CD4-positive, CD25-positive, alpha-beta regulatory T cell (primary cell): ENCODE results near the gene NAV3. TPM values are rescaled to one million over a fixed set of nuclear protein-coding genes. Genes with fewer than 3 reads are reported as not detected.

Experiments
- ATAC-seq, 2 donors: fragments of 150-1000 bp; cut with Tn5 transposase; one replicate each; pipeline ENCODE4 v1.10.0; 2021; ENCODE audit warnings: low read depth in 2 of 2, moderate number of reproducible peaks in 2 of 2, moderate library complexity in 1 of 2
- DNase-seq, 3 donors: peaks; one replicate each; pipeline versions ENCODE4 v3.0.0 to v3.0.0-alpha.2; 2012 to 2022; ENCODE audit warnings: mixed read lengths in 1 of 3
- H3K27ac ChIP-seq: one replicate; pipeline ENCODE4 v1.7.0; 2013; ENCODE audit warnings: mild to moderate bottlenecking, low read length; ENCODE audit not compliant: insufficient read depth, poor library complexity, severe bottlenecking
- H3K27me3 ChIP-seq: one replicate; pipeline ENCODE4 v1.7.0; 2013; ENCODE audit warnings: low read length; ENCODE audit not compliant: control insufficient read depth, insufficient read depth
- H3K36me3 ChIP-seq: one replicate; pipeline ENCODE4 v1.7.0; 2013; ENCODE audit warnings: mild to moderate bottlenecking, low read length, moderate library complexity; ENCODE audit not compliant: control insufficient read depth, insufficient read depth
- H3K4me1 ChIP-seq: 2 replicates; pipeline ENCODE4 v1.7.0; 2013; ENCODE audit warnings: mild to moderate bottlenecking, low read length; ENCODE audit not compliant: insufficient read depth, control insufficient read depth, poor library complexity, severe bottlenecking
- H3K4me3 ChIP-seq: one replicate; pipeline ENCODE4 v1.7.0; 2013; ENCODE audit warnings: low read depth, mild to moderate bottlenecking, low read length, moderate library complexity
- H3K9me3 ChIP-seq, 2 experiments: 1 replicate in 1 of 2; 2 replicates in 1 of 2; pipeline ENCODE4 v1.7.0; 2013; ENCODE audit warnings: low read length in 2 of 2, mild to moderate bottlenecking in 1 of 2, moderate library complexity in 1 of 2; ENCODE audit not compliant: control insufficient read depth in 2 of 2
- H3K27ac Mint-ChIP-seq, 3 donors: one replicate each; pipeline ENCODE4 v1.8.0; 2020 to 2022; ENCODE audit warnings: mild to moderate bottlenecking in 3 of 3, mixed read lengths in 3 of 3, moderate library complexity in 2 of 3
- H3K27me3 Mint-ChIP-seq: one replicate; pipeline ENCODE4 v1.8.0; 2022; ENCODE audit warnings: mild to moderate bottlenecking, mixed read lengths
- H3K36me3 Mint-ChIP-seq: one replicate; pipeline ENCODE4 v1.8.0; 2020; ENCODE audit warnings: mixed read lengths
- H3K4me1 Mint-ChIP-seq, 4 donors: one replicate each; pipeline ENCODE4 v1.8.0; 2020 to 2022; ENCODE audit warnings: mixed read lengths in 4 of 4, mild to moderate bottlenecking in 1 of 4
- H3K4me3 Mint-ChIP-seq, 4 donors: one replicate each; pipeline ENCODE4 v1.8.0; 2020 to 2022; ENCODE audit warnings: mild to moderate bottlenecking in 4 of 4, mixed read lengths in 4 of 4, moderate library complexity in 3 of 4
- H3K9me3 Mint-ChIP-seq, 7 donors: one replicate each; pipeline ENCODE4 v1.8.0; 2020 to 2022; ENCODE audit warnings: mixed read lengths in 7 of 7, mild to moderate bottlenecking in 3 of 7, moderate library complexity in 2 of 7
- polyA plus RNA-seq, 4 donors: library from polyadenylated mRNA; unstranded; fragments of 300-500 nt; fragmentation: Illumina TruSeq; gene quantifications; one replicate each; pipeline ENCODE4 v1.2.3, GENCODE V29; 2021
- total RNA-seq: library from RNA; stranded (reverse); gene quantifications from one replicate; pipeline ENCODE4 v1.2.3, GENCODE V29; 2022

Gene NAV3
- total and polyA plus RNA-seq, 5 donors from 2014 or later: not detected

GRCh38 chr12:78220811-78221210 is 390.1 kb downstream of the NAV3 start:
- no peaks in the 10 kb centered on the region for H3K4me1 Mint-ChIP-seq
- H3K4me3 ChIP-seq: no peak overlapping the region
- H3K4me3 Mint-ChIP-seq: no peak overlapping the region
- H3K27me3 Mint-ChIP-seq: no peaks in the 10 kb centered on the region
- no peaks in the 10 kb centered on the region for H3K36me3 ChIP-seq
- H3K36me3 Mint-ChIP-seq: no peaks in the 10 kb centered on the region
- no peaks in the 10 kb centered on the region for H3K27me3 ChIP-seq
- H3K27ac Mint-ChIP-seq: no peak overlapping the region
- peaks cover 3 to 10% (median 5%) of the 10 kb centered on the region in 7 donors for H3K9me3 Mint-ChIP-seq
- ATAC-seq: no peak
- H3K9me3 ChIP-seq: no peaks in the 10 kb centered on the region
- no peak overlapping the region for H3K27ac ChIP-seq
- no peaks in the 10 kb centered on the region for H3K4me1 ChIP-seq
- no peak for DNase-seq

- Histone ChIP-seq H3K27ac (no peak overlapping the region), H3K9me3 (no peaks in the 10 kb centered on the region), H3K4me3 (no peak overlapping the region), H3K36me3 (no peaks in the 10 kb centered on the region), H3K27me3 (no peaks in the 10 kb centered on the region), H3K4me1 (no peaks in the 10 kb centered on the region)
- H3K4me1 Mint-ChIP-seq: no peaks in the 10 kb centered on the region
- DNase-seq (no peak), ATAC-seq (no peak)
- H3K4me3 Mint-ChIP-seq: no peak overlapping the region
- H3K36me3 Mint-ChIP-seq: no peaks in the 10 kb centered on the region
- H3K27ac Mint-ChIP-seq: no peak overlapping the region
- no peaks in the 10 kb centered on the region for H3K27me3 Mint-ChIP-seq
- peaks cover 3 to 12% (median 5%) of the 10 kb centered on the region in 7 donors for H3K9me3 Mint-ChIP-seq
Measured at GRCh38 chr12:78224154-78224553, 393.5 kb downstream of the NAV3 start.

GRCh38 chr12:78226763-78227162 is 396.1 kb downstream of the NAV3 start:
- Histone ChIP-seq H3K36me3 (no peaks in the 10 kb centered on the region), H3K27me3 (no peaks in the 10 kb centered on the region), H3K4me1 (no peaks in the 10 kb centered on the region), H3K27ac (no peak overlapping the region), H3K4me3 (no peak overlapping the region), H3K9me3 (no peaks in the 10 kb centered on the region)
- ATAC-seq (no peak), DNase-seq (no peak)
- Mint-ChIP-seq H3K4me1 (no peaks in the 10 kb centered on the region), H3K27ac (no peak overlapping the region), H3K9me3 (peaks cover 0 to 11% (median 3%) of the 10 kb centered on the region in 7 donors), H3K27me3 (no peaks in the 10 kb centered on the region), H3K36me3 (no peaks in the 10 kb centered on the region), H3K4me3 (no peak overlapping the region)

GRCh38 chr12:78229591-78230101 is 399.0 kb downstream of the NAV3 start:
- H3K9me3 ChIP-seq: no peaks in the 10 kb centered on the region
- Mint-ChIP-seq H3K27me3 (no peaks in the 10 kb centered on the region), H3K36me3 (no peaks in the 10 kb centered on the region), H3K27ac (no peak overlapping the region), H3K4me3 (no peak overlapping the region), H3K4me1 (no peaks in the 10 kb centered on the region), H3K9me3 (peaks cover 0 to 14% (median under 1%) of the 10 kb centered on the region in 7 donors)
- no peaks in the 10 kb centered on the region for H3K36me3 ChIP-seq
- ATAC-seq (no peak), DNase-seq (peak in 1 of 3 donors; percentile 26)
- no peaks in the 10 kb centered on the region for H3K4me1 ChIP-seq
- H3K27ac ChIP-seq: no peak overlapping the region
- H3K4me3 ChIP-seq: no peak overlapping the region
- H3K27me3 ChIP-seq: no peaks in the 10 kb centered on the region

- peaks cover 0 to 10% (median 3%) of the 10 kb centered on the region in 7 donors for H3K9me3 Mint-ChIP-seq
- H3K9me3 ChIP-seq: no peaks in the 10 kb centered on the region
- H3K4me3 Mint-ChIP-seq: no peak overlapping the region
- H3K4me3 ChIP-seq: no peak overlapping the region
- no peaks in the 10 kb centered on the region for H3K27me3 Mint-ChIP-seq
- no peaks in the 10 kb centered on the region for H3K36me3 Mint-ChIP-seq
- ATAC-seq (no peak), DNase-seq (no peak)
- no peaks in the 10 kb centered on the region for H3K36me3 ChIP-seq
- H3K27me3 ChIP-seq: no peaks in the 10 kb centered on the region
- peaks cover 0 to 4% (median 0%) of the 10 kb centered on the region in 4 donors for H3K4me1 Mint-ChIP-seq
- no peak overlapping the region for H3K27ac ChIP-seq
- H3K27ac Mint-ChIP-seq: no peak overlapping the region
- H3K4me1 ChIP-seq: no peaks in the 10 kb centered on the region
Measured at GRCh38 chr12:78232756-78233155, 402.1 kb downstream of the NAV3 start.

GRCh38 chr12:78236264-78236663 is 405.6 kb downstream of the NAV3 start:
- Mint-ChIP-seq H3K9me3 (peaks cover 0 to 11% (median 7%) of the 10 kb centered on the region in 7 donors), H3K27ac (no peak overlapping the region), H3K27me3 (no peaks in the 10 kb centered on the region), H3K4me3 (no peak overlapping the region), H3K4me1 (peaks cover 0 to 4% (median 0%) of the 10 kb centered on the region in 4 donors), H3K36me3 (no peaks in the 10 kb centered on the region)
- no peak overlapping the region for H3K27ac ChIP-seq
- H3K27me3 ChIP-seq: no peaks in the 10 kb centered on the region
- H3K4me3 ChIP-seq: no peak overlapping the region
- no peaks in the 10 kb centered on the region for H3K36me3 ChIP-seq
- no peaks in the 10 kb centered on the region for H3K4me1 ChIP-seq
- no peak for ATAC-seq
- DNase-seq: no peak
- H3K9me3 ChIP-seq: no peaks in the 10 kb centered on the region

GRCh38 chr12:78239544-78239943 is 408.9 kb downstream of the NAV3 start:
- H3K27me3 Mint-ChIP-seq: no peaks in the 10 kb centered on the region
- no peak for DNase-seq
- peaks cover 0 to 12% (median 8%) of the 10 kb centered on the region in 7 donors for H3K9me3 Mint-ChIP-seq
- Histone ChIP-seq H3K36me3 (no peaks in the 10 kb centered on the region), H3K27ac (no peak overlapping the region), H3K4me1 (no peaks in the 10 kb centered on the region), H3K9me3 (no peaks in the 10 kb centered on the region), H3K27me3 (no peaks in the 10 kb centered on the region), H3K4me3 (no peak overlapping the region)
- H3K27ac Mint-ChIP-seq: no peak overlapping the region
- H3K36me3 Mint-ChIP-seq: no peaks in the 10 kb centered on the region
- no peak overlapping the region for H3K4me3 Mint-ChIP-seq
- no peak for ATAC-seq
- peaks cover 0 to 4% (median 0%) of the 10 kb centered on the region in 4 donors for H3K4me1 Mint-ChIP-seq

- Histone ChIP-seq H3K4me1 (no peaks in the 10 kb centered on the region), H3K27ac (no peak overlapping the region), H3K9me3 (no peaks in the 10 kb centered on the region), H3K27me3 (no peaks in the 10 kb centered on the region), H3K36me3 (no peaks in the 10 kb centered on the region), H3K4me3 (no peak overlapping the region)
- DNase-seq (no peak), ATAC-seq (no peak)
- no peaks in the 10 kb centered on the region for H3K36me3 Mint-ChIP-seq
- H3K4me1 Mint-ChIP-seq: no peaks in the 10 kb centered on the region
- no peak overlapping the region for H3K4me3 Mint-ChIP-seq
- peaks cover 0 to 18% (median 5%) of the 10 kb centered on the region in 7 donors for H3K9me3 Mint-ChIP-seq
- H3K27me3 Mint-ChIP-seq: no peaks in the 10 kb centered on the region
- H3K27ac Mint-ChIP-seq: no peak overlapping the region
Measured at GRCh38 chr12:78240827-78241226, 410.1 kb downstream of the NAV3 start.
